IMR-90 (cell line): ENCODE data around the gene IL12RB1. TPM values are rescaled to one million over a fixed set of nuclear protein-coding genes. Genes with fewer than 3 reads are reported as not detected.

ENCODE experiments used
- ATAC-seq: fragments of 200-7000 bp; cut with Tn5 transposase; 2 replicates; pipeline ENCODE4 v1.9.1; 2020; ENCODE audit warnings: low read depth, mild to moderate bottlenecking, moderate library complexity
- BruUV-seq: library from RNA; stranded (reverse); fragments of 400-500 nt; replicated peaks from 2 replicates; lab custom pipeline; 2021; lab: Mats Ljungman, UMichigan
- CTCF ChIA-PET: fragments of 300-600 bp; formaldehyde crosslinking; extraction: SDS; loops from one replicate; lab custom pipeline; 2021; ENCODE audit warnings: antibody characterized with exemption; lab: Yijun Ruan, JAX
- POLR2A ChIA-PET: fragments of 300-600 bp; sonication (Branson Sonifier 250); formaldehyde crosslinking; loops from one replicate; lab custom pipeline; 2022; ENCODE audit warnings: antibody characterized with exemption; ENCODE audit not compliant: unreplicated experiment; lab: Charles Lee
- DNase-seq: peaks from one replicate; pipeline ENCODE4 v3.0.0; 2013
- H2AFZ ChIP-seq: replicated peaks from 2 replicates; pipeline ENCODE3; 2013; ENCODE audit warnings: low read length, mild to moderate bottlenecking; ENCODE audit not compliant: poor library complexity
- H2AK5ac ChIP-seq: 2 replicates; pipeline ENCODE4 v1.6.1; 2013; ENCODE audit warnings: low read depth, low read length, inconsistent platforms
- H2AK9ac ChIP-seq: replicated peaks from 2 replicates; pipeline ENCODE3; 2013; ENCODE audit warnings: mild to moderate bottlenecking, low read depth, low read length, moderate library complexity; ENCODE audit not compliant: poor library complexity
- H2BK120ac ChIP-seq: 2 replicates; pipeline ENCODE4 v1.6.1; 2013; ENCODE audit warnings: low read depth, low read length, inconsistent platforms
- H2BK15ac ChIP-seq: 3 replicates; pipeline ENCODE4 v1.6.1; 2013; ENCODE audit warnings: low read depth, low read length, inconsistent platforms
- H2BK20ac ChIP-seq: 2 replicates; pipeline ENCODE4 v1.6.1; 2013; ENCODE audit warnings: low read depth, mild to moderate bottlenecking, inconsistent platforms, low read length, moderate library complexity
- H2BK5ac ChIP-seq: 2 replicates; pipeline ENCODE4 v1.6.1; 2013; ENCODE audit warnings: mild to moderate bottlenecking, low read depth, low read length, inconsistent platforms; ENCODE audit not compliant: poor library complexity, severe bottlenecking
- H3K14ac ChIP-seq: replicated peaks from 2 replicates; pipeline ENCODE4 v1.6.1; 2013; ENCODE audit warnings: low read depth, low read length, inconsistent platforms
- H3K18ac ChIP-seq: 2 replicates; pipeline ENCODE4 v1.6.1; 2013; ENCODE audit warnings: low read depth, low read length, control low read depth
- H3K23ac ChIP-seq: 2 replicates; pipeline ENCODE4 v1.6.1; 2013; ENCODE audit warnings: low read depth, low read length, inconsistent platforms
- H3K27ac ChIP-seq: 2 replicates; pipeline ENCODE4 v1.5.1; 2013; ENCODE audit warnings: mild to moderate bottlenecking, control low read depth, low read length; ENCODE audit not compliant: insufficient read depth
- H3K27me3 ChIP-seq: 2 replicates; pipeline ENCODE4 v1.6.1; 2013; ENCODE audit warnings: low read length; ENCODE audit not compliant: control insufficient read depth, insufficient read depth
- H3K36me3 ChIP-seq: 2 replicates; pipeline ENCODE4 v1.6.1; 2013; ENCODE audit warnings: low read length, mixed read lengths; ENCODE audit not compliant: control insufficient read depth, insufficient read depth
- H3K4ac ChIP-seq: 2 replicates; pipeline ENCODE4 v1.6.1; 2013; ENCODE audit warnings: low read depth, low read length, inconsistent platforms
- H3K4me1 ChIP-seq: 2 replicates; pipeline ENCODE4 v1.6.1; 2013; ENCODE audit warnings: low read length, mixed read lengths; ENCODE audit not compliant: control insufficient read depth, insufficient read depth
- H3K4me2 ChIP-seq: 2 replicates; pipeline ENCODE4 v1.6.1; 2013; ENCODE audit warnings: low read depth, mild to moderate bottlenecking, control low read depth, low read length, moderate library complexity
- H3K4me3 ChIP-seq: 2 replicates; pipeline ENCODE4 v1.5.1; 2013; ENCODE audit warnings: low read depth, mild to moderate bottlenecking, control low read depth, low read length, moderate library complexity; ENCODE audit not compliant: insufficient read depth
- H3K56ac ChIP-seq: 2 replicates; pipeline ENCODE4 v1.6.1; 2013; ENCODE audit warnings: low read length, inconsistent platforms; ENCODE audit not compliant: insufficient read depth; ENCODE audit errors: extremely low read depth
- H3K79me1 ChIP-seq, 2 experiments: 2 replicates each; pipeline ENCODE4 v1.6.1; 2013; ENCODE audit warnings: low read length in 2 of 2, inconsistent platforms in 1 of 2, low read depth in 1 of 2
- H3K9ac ChIP-seq: 2 replicates; pipeline ENCODE4 v1.6.1; 2013; ENCODE audit warnings: low read depth, low read length, control low read depth
- H3K9me1 ChIP-seq: 2 replicates; pipeline ENCODE4 v1.6.1; 2013; ENCODE audit warnings: low read length, inconsistent platforms; ENCODE audit not compliant: insufficient read depth
- H3K9me3 ChIP-seq: 2 replicates; pipeline ENCODE4 v1.6.1; 2013; ENCODE audit warnings: low read length; ENCODE audit not compliant: control insufficient read depth, insufficient read depth
- H4K20me1 ChIP-seq: 2 replicates; pipeline ENCODE4 v1.6.1; 2013; ENCODE audit warnings: low read length, inconsistent platforms; ENCODE audit not compliant: insufficient read depth
- H4K5ac ChIP-seq: 2 replicates; pipeline ENCODE4 v1.6.1; 2013; ENCODE audit warnings: mild to moderate bottlenecking, low read depth, low read length, control low read depth
- H4K8ac ChIP-seq, 2 experiments: 2 replicates each; pipeline ENCODE4 v1.6.1; 2013; ENCODE audit warnings: low read depth in 2 of 2, low read length in 2 of 2, control low read depth in 1 of 2, inconsistent platforms in 1 of 2
- H4K91ac ChIP-seq: 2 replicates; pipeline ENCODE4 v1.6.1; 2013; ENCODE audit warnings: low read depth, low read length, inconsistent platforms; ENCODE audit not compliant: insufficient read depth
- CEBPB ChIP-seq: IDR thresholded peaks from 2 replicates; pipeline ENCODE4 v1.6.1; 2012; ENCODE audit warnings: low read depth, low read length, improper control_type of control experiment
- SMC3 ChIP-seq: fragments of 150-350 bp; IDR thresholded peaks from 2 replicates; pipeline ENCODE4 v1.6.1; 2016; ENCODE audit warnings: low read depth, mild to moderate bottlenecking, antibody characterized with exemption, low read length, moderate library complexity
- USF2 ChIP-seq: fragments of 150-350 bp; IDR thresholded peaks from 2 replicates; pipeline ENCODE4 v1.6.1; 2017; ENCODE audit warnings: mild to moderate bottlenecking, antibody characterized with exemption, low read length, low read depth
- WGBS, 2 experiments: methylation state at CpG; one replicate each; pipeline versions ENCODE4 v1.1.5 to v1.1.7; 2013; ENCODE audit warnings: missing lambda C conversion rate in 2 of 2; ENCODE audit not compliant: insufficient read length in 1 of 2; ENCODE audit errors: extremely low coverage in 2 of 2; 5-methylcytosine and 5-hydroxymethylcytosine counted together
- dilution Hi-C: fragments of 300-500 bp; cut with HindIII; formaldehyde crosslinking; loops from one replicate; pipeline ENCODE4 v1.14.3; 2018; ENCODE audit warnings: low sequenced_read_pairs; ENCODE audit not compliant: unreplicated experiment
- in situ Hi-C: fragments of 300-500 bp; cut with MboI; formaldehyde crosslinking; loops from 3 replicates; pipeline ENCODE4 v1.14.3; 2019; ENCODE audit warnings: low sequenced_read_pairs, inconsistent platforms, mixed read lengths
- intact Hi-C: fragments of 100-400 bp; cut with micrococcal nuclease; formaldehyde crosslinking; loops from 2 replicates; pipeline ENCODE4 v1.10.0; 2022
- polyA plus RNA-seq, 3 experiments: library from polyadenylated mRNA; depleted of rRNA; stranded (reverse); fragments of >200 nt; gene quantifications; 2 replicates each; pipeline ENCODE4 v1.2.3, GENCODE V29; 2012; ENCODE audit warnings: low replicate concordance in 1 of 3
- total RNA-seq: library from RNA; depleted of rRNA; stranded (reverse); fragments of >200 nt; gene quantifications from 2 replicates; pipeline ENCODE4 v1.2.3, GENCODE V29; 2012

The IL12RB1 gene
- total and polyA plus RNA-seq, 2 of the 4 experiments (the other 2 are of a cell fraction), result not detected

- Histone ChIP-seq H2BK15ac (no peak overlapping the region), H3K36me3 (0 out of 2 replicates have a peak, but pooled peaks cover 3% of the 10 kb centered on the region), H3K27ac (no peak overlapping the region), H3K4me3 (peak overlapping the region; percentile 94), H3K9me1 (no peaks in the 10 kb centered on the region), H3K4me2 (peak overlapping the region; percentile 90), H3K79me1 (no peaks in the 10 kb centered on the region; a peak in 1 of 4 replicates), H3K9ac (no peak overlapping the region), H2AK9ac (peak overlapping the region; percentile 84), H3K18ac (no peak overlapping the region), H3K4me1 (peaks cover 10% of the 10 kb centered on the region), H4K5ac (no peak overlapping the region), H4K8ac (peak overlapping the region in 1 of 2 experiments; percentile 83; a peak in 1 of 4 replicates), H4K91ac (no peak overlapping the region), H3K4ac (no peak overlapping the region; the same call in 1 of the 2 replicates), H3K14ac (no peak overlapping the region), H2BK120ac (no peak overlapping the region), H3K9me3 (no peaks in the 10 kb centered on the region), H4K20me1 (peaks cover 4% of the 10 kb centered on the region; the same call in 1 of the 2 replicates), H2AFZ (peak overlapping the region; percentile 97), H3K56ac (no peak overlapping the region), H2BK5ac (no peak overlapping the region), H3K27me3 (no peaks in the 10 kb centered on the region), H2BK20ac (no peak overlapping the region), H2AK5ac (no peak overlapping the region), H3K23ac (no peak overlapping the region)
- ATAC-seq (no peak), DNase-seq (no peak)
- TF ChIP-seq USF2 (no peak), CEBPB (no peak), SMC3 (no peak)
- 28% methylated on average over 12 of the region's 22 CpGs; no CpG with 5 or more reads in 1 of the 2 experiments for WGBS, 2 experiments
- CTCF ChIA-PET, result interaction anchor here (0.6 kb wide), 1 partner anchor 1173 kb away, joined by 3 read pairs; no protein-coding TSS in a partner anchor
- intact Hi-C loops (loop anchor here (5.0 kb wide), 1 partner anchor 42 kb away; the partner anchor contains the start of gene PIK3R2), dilution Hi-C loops (no loop called here), in situ Hi-C loops (loop anchor here (5.0 to 10.0 kb wide), 2 partner anchors 142 to 304 kb away; partner anchors contain the start of gene SSBP4)
- POLR2A ChIA-PET, result interaction anchor here (1.4 kb wide), 1 partner anchor 171 kb away, joined by 3 read pairs; the partner anchor contains the start of gene JUND
- BruUV-seq, result no TSS peak
Observed at GRCh38 chr19:18110609-18111232, 24.0 kb upstream of the IL12RB1 start.
